Measurements from ENCODE around the gene TLK2. TPM values are rescaled to one million over a fixed set of nuclear protein-coding genes. Genes with fewer than 3 reads are reported as not detected.

TLK2 gene
- total and polyA plus RNA-seq, 2 donors (not counting 3 experiments of a cell fraction or from before 2014, with no cell fraction given) = 30.7 to 40.7 TPM

DNA sequence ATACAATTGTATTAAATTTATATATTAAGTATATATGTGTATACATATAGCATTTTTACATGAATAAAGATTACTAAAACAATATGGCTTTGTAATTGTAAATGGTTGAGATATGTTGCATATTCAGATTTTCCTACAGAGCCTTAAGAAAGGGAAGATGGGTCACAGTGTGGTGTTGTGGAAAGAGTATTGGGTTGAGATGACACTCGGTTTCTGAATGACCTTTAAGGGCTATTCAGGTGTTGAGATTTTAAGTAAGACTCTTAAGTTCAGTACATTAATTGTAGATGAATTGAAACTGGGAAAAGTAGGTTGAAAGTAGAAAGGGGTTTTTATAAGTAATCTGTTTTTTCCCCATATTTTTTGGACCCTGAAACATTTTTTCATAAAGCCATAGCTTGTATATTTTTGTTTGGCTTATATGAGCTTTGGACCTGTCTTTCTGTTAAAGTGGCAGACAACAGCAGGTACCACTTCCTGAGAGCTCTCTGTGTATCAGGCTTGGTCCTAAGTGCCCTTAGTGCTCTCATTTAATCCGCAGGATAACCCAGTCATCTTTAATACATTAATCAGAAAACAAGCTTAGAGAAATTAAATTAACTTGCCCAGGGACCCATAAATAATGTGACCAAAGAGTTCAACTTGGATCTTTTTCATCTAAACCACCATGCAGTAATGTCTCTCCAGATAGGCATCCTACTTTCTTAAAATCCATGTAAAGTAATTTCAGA lies 100.3 kb downstream of the TLK2 start:
- Histone ChIP-seq H3K27me3 (ENCODE audit: control insufficient read depth in 2 of 2, insufficient read depth in 2 of 2, low read length in 2 of 2) (no peaks in the 10 kb centered on the region), H3K4me3 (replicated peaks in 1 of 3; ENCODE audit: insufficient read depth in 1 of 3, low read depth in 1 of 3, low read length in 3 of 3) (no peak overlapping the region), H4K20me1 (replicated peaks; ENCODE audit: control insufficient read depth, extremely low read depth, insufficient read depth, low read length) (no peaks in the 10 kb centered on the region), H3K36me3 (ENCODE audit: control insufficient read depth in 2 of 2, extremely low read depth in 1 of 2, insufficient read depth in 2 of 2, low read length in 2 of 2) (peaks cover 0 to 18% of the 10 kb centered on the region in 2 experiments), H3K4me1 (ENCODE audit: control insufficient read depth, extremely low read depth, insufficient read depth, low read length) (peaks cover 8% of the 10 kb centered on the region), H3K79me2 (ENCODE audit: control insufficient read depth, insufficient read depth, low read length) (no peaks in the 10 kb centered on the region), H3K4me2 (ENCODE audit: insufficient read depth, low read length) (no peak overlapping the region), H3K9me3 (replicated peaks; ENCODE audit: control insufficient read depth, insufficient read depth, low read length) (no peaks in the 10 kb centered on the region), H3K27ac (ENCODE audit: insufficient read depth, low read depth, low read length) (no peak overlapping the region), H2AFZ (ENCODE audit: low read depth, low read length) (no peak overlapping the region), H3K9me1 (replicated peaks; ENCODE audit: control insufficient read depth, extremely low read depth, insufficient read depth, low read length) (no peaks in the 10 kb centered on the region), H3K9ac (replicated peaks; ENCODE audit: extremely low read depth, insufficient read depth, low read length) (no peak overlapping the region)
- intact Hi-C loops (cut with micrococcal nuclease) (loop anchor here (10.0 kb wide), 1 partner anchor 1246 kb away; the partner anchor contains the start of genes FTSJ3 and PSMC5), dilution Hi-C loops (cut with MboI; ENCODE audit: extremely low pct_ligation_motif_present, low sequenced_read_pairs) (no loop called here)
- CTCF ChIA-PET = interaction anchor here (1.0 to 2.7 kb wide), 3 partner anchors 12 to 26 kb away, joined by 3 to 10 read pairs (median 5); no protein-coding TSS in a partner anchor
- POLR2A ChIA-PET = no interaction called here
- FAIRE-seq (no peak), DNase-seq (ENCODE audit: low read depth, low spot score) (no peak)
- TF ChIP-seq GATA2 (IDR thresholded peaks at IDR 0.05; ENCODE audit: insufficient read depth, insufficient read length, low read depth, low read length) (no peak), FOS (IDR thresholded peaks at IDR 0.05; ENCODE audit: borderline replicate concordance, insufficient read depth, low read length) (no peak), MYC (IDR thresholded peaks at IDR 0.05; ENCODE audit: low read depth, low read length) (no peak), EZH2 (IDR thresholded peaks at IDR 0.05; ENCODE audit: borderline replicate concordance, low read depth, low read length, severe bottlenecking) (no peak), POLR2AphosphoS5 (IDR thresholded peaks at IDR 0.05; ENCODE audit: insufficient read depth, low read depth, low read length) (no peak), MAX (IDR thresholded peaks at IDR 0.05; ENCODE audit: insufficient read depth, insufficient read length) (no peak), POLR2A (IDR thresholded peaks at IDR 0.05; ENCODE audit: low read depth, low read length) (no peak), JUN (IDR thresholded peaks at IDR 0.05; ENCODE audit: borderline replicate concordance, insufficient read depth, insufficient read length, low read depth) (no peak)
- TF ChIP-seq, protein P1, sequence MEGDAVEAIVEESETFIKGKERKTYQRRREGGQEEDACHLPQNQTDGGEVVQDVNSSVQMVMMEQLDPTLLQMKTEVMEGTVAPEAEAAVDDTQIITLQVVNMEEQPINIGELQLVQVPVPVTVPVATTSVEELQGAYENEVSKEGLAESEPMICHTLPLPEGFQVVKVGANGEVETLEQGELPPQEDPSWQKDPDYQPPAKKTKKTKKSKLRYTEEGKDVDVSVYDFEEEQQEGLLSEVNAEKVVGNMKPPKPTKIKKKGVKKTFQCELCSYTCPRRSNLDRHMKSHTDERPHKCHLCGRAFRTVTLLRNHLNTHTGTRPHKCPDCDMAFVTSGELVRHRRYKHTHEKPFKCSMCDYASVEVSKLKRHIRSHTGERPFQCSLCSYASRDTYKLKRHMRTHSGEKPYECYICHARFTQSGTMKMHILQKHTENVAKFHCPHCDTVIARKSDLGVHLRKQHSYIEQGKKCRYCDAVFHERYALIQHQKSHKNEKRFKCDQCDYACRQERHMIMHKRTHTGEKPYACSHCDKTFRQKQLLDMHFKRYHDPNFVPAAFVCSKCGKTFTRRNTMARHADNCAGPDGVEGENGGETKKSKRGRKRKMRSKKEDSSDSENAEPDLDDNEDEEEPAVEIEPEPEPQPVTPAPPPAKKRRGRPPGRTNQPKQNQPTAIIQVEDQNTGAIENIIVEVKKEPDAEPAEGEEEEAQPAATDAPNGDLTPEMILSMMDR (IDR thresholded peaks at IDR 0.05; ENCODE audit: extremely low read depth in 1 of 2, insufficient read depth in 1 of 2, low read depth in 1 of 2, low read length in 2 of 2) = no peak
- BruUV-seq (replicated peaks) = no TSS peak

All from endothelial cell of umbilical vein (primary cell).